ENCODE data around the gene HSD17B11.

- TF ChIP-seq, protein P1, sequence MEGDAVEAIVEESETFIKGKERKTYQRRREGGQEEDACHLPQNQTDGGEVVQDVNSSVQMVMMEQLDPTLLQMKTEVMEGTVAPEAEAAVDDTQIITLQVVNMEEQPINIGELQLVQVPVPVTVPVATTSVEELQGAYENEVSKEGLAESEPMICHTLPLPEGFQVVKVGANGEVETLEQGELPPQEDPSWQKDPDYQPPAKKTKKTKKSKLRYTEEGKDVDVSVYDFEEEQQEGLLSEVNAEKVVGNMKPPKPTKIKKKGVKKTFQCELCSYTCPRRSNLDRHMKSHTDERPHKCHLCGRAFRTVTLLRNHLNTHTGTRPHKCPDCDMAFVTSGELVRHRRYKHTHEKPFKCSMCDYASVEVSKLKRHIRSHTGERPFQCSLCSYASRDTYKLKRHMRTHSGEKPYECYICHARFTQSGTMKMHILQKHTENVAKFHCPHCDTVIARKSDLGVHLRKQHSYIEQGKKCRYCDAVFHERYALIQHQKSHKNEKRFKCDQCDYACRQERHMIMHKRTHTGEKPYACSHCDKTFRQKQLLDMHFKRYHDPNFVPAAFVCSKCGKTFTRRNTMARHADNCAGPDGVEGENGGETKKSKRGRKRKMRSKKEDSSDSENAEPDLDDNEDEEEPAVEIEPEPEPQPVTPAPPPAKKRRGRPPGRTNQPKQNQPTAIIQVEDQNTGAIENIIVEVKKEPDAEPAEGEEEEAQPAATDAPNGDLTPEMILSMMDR (optimal IDR thresholded peaks at IDR 0.05 in 1 of 3, IDR thresholded peaks at IDR 0.05 in 1 of 3, conservative IDR thresholded peaks at IDR 0.05 in 1 of 3; ENCODE audit: extremely low read depth in 1 of 3, insufficient read depth in 2 of 3, low read length in 3 of 3), result no peak
- TF ChIP-seq EZH2 (IDR thresholded peaks at IDR 0.05; ENCODE audit: low read length), result no peak
These were observed 64.5 kb downstream of the HSD17B11 start for GRCh38 chr4:87326460-87326859.
